Measurements from ENCODE around the gene STEAP1. TPM values are rescaled to one million over a fixed set of nuclear protein-coding genes. Genes with fewer than 3 reads are reported as not detected.
"Not testable (repeated sequence)": the region's sequence is repeated elsewhere in the genome, so short reads cannot be mapped to it uniquely, and the experiment has no call there.

Gene STEAP1
- polyA plus RNA-seq (ENCODE audit: insufficient read length) = 0.62 TPM

DNA sequence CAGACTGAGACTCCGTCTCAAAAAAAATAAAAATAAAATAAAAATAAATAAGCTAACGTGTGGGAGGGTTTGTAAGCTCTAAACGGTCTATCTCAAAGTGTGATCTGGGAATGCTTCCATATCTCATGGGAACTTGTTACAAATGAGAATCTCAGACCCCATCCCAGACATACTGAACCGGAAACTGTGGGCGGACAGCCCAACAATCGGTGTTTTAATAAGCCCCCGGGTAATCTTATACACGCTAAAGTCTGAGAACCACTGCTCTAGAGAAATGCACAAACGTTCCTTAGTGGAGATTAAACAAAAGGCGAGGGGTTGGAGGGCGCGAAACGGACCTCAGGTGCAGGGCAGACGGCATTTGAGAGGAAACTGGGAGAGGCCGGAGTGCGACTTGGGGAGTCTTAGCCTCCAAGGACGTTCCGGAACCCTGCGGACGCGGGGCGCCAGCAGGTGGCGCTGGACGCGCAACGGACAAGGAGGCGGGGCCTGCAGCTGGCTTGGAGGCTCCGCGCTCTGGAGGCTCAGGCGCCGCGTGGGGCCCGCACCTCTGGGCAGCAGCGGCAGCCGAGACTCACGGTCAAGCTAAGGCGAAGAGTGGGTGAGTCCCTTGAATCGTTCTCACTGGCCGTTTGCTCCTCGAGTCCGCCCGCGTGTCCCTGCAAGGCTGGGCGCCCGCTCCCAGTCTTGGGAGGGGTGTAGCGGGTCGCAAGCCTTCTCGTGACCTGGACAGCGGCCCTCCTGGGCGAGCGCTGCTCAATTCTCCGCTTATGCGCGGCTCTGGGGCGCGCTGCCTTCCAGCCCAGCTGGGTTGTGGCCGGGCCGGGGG lies at the start of gene STEAP1:
STEAP1 (plus strand) TSS at position 527 of the 829 bp plus-strand sequence. CDS start 5,320 bp downstream, outside the sequence.
- peak; percentile 91 for DNase-seq

DNA sequence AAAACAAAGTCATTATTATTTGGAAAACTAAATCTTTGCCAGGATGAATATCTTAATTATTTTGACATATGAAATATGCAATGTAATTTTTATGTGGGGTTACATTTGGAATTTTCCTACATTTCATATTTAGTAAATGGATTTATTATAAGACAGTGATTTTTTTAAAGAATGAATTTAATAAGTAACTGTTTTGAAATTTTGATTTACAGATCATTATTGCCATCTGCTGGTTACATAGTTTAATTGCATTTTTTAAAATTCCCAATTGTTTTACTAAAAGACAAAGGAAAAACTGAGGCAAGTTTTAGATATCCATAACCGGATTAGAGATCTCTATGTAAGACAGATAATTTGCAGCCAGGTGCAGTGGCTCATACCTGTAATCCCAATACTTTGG lies 39.3 kb upstream of the STEAP1 start:
- DNase-seq = not testable (repeated sequence)

DNA sequence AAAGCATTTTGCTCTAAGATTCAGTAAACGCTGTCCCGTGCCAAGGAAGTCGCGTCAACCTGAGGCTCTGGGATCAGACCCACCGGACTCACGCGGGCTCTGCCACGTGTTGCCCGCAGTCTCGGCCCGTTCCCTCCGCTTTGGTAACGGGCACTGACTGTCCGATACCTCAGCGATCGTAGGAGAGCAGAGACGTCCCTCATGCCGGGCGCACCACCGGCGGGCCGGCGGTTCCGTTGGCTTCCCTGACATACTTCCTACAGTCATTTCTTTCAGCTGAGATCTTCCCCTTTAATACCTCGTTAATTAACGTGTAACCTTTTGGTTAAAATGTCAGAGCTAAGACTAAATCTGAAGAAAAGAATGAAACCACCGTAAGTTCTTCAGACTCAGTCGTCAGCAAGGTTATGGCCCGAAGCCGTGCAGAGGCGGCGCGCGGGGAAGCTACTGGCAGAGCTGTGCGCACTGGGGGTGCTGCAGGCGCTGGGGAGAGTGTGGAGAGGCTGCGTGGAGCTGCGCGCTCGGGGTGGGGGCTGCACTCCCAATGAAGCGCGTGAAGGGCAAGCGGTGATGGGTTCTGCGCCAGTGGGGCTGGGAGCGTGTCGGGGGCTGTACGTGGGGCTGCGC lies 35.6 kb upstream of the STEAP1 start:
- peak; percentile 8 for DNase-seq

DNA sequence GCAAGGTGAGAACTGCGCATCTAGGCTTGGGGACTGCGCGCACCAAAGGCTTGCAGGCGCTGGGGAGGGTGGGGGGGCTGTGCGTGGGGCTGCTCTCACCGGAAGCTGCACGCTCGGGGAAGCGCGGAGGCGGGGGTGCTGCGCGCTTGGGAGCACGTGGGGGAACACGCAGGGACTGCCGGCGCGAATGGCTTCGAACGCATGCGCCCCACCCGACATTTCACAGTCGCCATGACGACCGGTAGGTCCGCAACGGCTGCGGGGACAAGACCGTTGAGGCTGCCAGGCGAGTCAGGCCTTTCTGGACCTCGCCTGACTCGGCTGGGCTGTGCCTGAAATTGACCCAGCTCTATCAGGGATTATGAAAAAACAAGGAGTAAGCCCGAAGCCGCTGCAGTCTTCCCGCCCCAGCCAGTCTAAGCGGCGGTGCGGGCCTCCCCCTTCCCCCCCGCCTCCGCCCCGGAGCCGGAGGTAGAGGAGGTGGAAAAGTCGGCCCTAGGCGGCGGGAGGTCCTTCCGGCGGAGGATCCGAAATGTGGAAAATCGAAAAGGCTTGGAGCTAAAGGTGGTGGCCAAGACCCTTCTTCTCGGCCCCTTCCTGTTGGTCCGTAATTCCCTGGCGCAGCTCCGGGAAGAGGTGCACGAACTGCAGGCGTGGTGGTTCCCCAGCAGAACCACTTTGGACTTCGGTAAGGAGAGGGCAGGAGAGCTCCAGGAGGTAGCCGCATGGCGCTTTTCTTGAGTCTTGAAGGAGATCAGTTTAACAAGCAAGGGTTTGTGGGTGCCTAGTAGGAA lies 34.9 kb upstream of the STEAP1 start:
- peak; percentile 34 for DNase-seq

DNA sequence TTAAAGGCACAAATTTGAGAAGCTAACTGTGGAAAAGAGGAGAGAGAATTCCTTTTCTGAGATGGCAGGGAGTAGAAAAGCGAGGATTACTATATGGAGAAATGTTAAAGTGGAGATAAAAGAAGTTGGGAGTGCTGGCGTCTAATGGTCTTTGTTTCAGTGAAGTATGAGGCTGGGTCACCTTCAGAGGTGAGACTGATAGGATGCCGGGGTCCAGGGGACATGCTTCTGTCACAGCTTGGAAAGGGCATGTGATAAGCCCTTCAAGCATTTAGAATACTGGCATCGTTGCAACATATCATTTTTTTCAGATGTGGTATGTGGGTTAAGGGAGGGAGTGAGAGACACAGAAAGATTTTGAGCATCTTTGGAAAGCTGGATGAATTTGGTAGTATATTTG lies 34.1 kb upstream of the STEAP1 start:
- not testable (repeated sequence) for DNase-seq

- DNase-seq = not testable (repeated sequence)
Observed at GRCh38 chr7:90131746-90132145, 22.5 kb upstream of the STEAP1 start.

- DNase-seq = not testable (repeated sequence)
Observed at GRCh38 chr7:90147079-90147960, 6.9 kb upstream of the STEAP1 start.

DNA sequence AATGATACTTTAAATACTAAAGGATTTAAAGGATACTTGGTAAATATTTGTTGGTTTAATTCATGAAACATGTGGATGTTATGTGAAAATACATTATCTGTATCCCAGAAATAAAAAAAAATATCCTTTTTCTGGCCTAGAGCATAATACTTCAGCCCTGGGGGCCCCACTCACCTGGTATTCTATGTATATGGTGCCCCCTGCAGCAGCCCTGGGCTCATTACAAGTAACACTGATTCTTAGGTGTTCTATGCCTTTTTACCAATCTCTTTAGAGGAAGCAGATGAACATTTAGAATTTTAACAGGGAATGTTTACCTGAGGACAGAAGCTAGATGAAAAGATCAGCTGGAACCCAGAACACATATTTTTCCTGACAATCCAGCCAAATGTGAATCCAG lies 4.8 kb upstream of the STEAP1 start:
- DNase-seq = not testable (repeated sequence)

GRCh38 chr7:90151884-90152283 lies 2.4 kb upstream of the STEAP1 start:
- not testable (repeated sequence) for DNase-seq

- peak; percentile 35 for DNase-seq
Observed at GRCh38 chr7:90152642-90153253, 1.5 kb upstream of the STEAP1 start.

- DNase-seq = no peak
Observed at GRCh38 chr7:90155206-90155605, 937 bp downstream of the STEAP1 start.

GRCh38 chr7:90157331-90157730 lies 3.1 kb downstream of the STEAP1 start:
- DNase-seq = not testable (repeated sequence)

DNA sequence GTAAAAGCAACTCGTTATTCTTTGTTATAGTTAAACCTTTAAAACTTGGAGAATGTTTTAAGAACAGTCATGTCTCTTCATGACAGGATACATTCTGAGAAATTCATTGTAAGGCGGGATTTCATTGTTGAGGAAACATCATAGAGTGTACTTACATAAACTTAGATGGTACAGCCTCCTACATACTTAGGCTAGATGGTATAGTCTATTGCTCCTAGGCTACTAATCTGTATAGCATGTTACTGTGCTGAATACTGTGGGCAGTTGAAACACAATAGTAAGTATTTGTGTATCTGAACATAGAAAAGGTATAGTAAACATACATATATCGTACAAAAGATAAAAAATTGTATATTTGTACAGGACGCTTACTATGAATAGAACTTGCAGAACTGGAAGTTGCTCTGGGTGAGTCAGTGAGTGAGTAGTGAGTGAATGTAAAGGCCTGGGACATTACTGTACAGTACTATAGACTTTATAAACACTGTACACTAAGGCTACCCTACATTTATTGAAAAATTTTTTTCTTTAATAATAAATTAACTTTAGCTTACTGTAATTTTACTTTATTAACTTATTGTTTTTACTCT lies 3.6 kb downstream of the STEAP1 start:
- DNase-seq = not testable (repeated sequence)

- no peak for DNase-seq
Observed at GRCh38 chr7:90163534-90163933, 9.3 kb downstream of the STEAP1 start.

DNA sequence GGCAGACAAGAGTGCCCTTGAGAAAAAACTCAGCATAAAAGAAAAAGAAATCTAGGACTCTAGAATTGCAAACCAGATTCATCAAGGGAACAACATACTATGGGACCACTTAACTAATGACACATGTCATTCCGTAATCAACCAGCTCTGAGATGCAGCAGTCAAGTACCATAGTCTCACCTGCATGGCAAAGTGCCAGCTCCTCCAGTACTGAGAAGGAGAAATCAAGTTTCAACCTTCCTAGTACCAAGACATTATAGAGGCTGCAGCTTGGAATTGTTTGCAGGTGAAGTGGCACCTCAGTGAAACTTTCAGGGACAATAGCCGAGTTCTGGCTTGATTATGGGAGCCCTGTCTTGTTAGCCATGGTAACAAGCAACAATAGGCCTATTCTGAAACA lies 11.5 kb downstream of the STEAP1 start:
- DNase-seq = no peak

GRCh38 chr7:90166153-90166552 lies 11.9 kb downstream of the STEAP1 start:
- DNase-seq = no peak

- no peak for DNase-seq
Observed at GRCh38 chr7:90167361-90167760, 13.1 kb downstream of the STEAP1 start.

DNA sequence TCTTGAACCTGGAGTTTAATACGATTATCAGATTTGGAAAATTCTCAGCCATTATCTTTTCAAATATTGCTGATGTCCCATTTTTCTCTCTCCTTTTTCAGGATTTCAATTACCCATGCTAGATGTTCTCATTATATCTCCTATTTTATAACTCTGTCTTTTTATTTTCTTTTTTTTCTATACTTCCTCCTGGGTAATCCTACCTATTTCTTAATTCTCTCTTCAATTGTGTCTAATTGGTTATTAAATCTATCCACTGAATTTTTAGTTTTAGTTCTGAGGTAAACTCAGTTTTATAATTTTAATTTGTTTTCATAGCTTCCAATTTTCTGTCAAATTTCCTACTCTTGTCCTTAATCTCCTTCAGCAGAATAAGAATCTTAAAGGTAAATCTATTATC lies 15.6 kb downstream of the STEAP1 start:
- DNase-seq = no peak

DNA sequence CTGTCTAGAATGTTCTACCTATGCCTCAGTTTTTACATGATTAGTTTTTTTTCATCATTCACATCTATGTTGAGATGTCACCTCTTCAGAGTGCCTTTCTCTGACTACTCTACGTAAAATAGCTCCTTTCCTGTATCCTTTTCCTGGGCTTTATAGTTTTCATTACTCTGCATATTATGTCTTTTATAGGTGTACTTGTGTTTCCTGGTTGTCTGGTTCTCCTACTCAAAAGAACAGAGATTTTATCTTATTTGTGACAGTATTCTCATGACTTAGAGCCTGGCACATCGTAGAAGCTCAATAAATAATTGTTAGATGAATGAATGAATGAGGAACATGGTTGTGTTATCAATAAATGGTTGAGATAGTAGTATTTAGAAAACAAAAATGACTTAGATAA lies 17.9 kb downstream of the STEAP1 start:
- no peak for DNase-seq

- DNase-seq = no peak
Observed at GRCh38 chr7:90172624-90173023, 18.4 kb downstream of the STEAP1 start.
